Glutamatergic neuron (in vitro differentiated cells): ENCODE measurements around the gene ACTN1. TPM values are rescaled to one million over a fixed set of nuclear protein-coding genes. Genes with fewer than 3 reads are reported as not detected.

ENCODE experiments used
- DNase-seq: peaks from one replicate; pipeline ENCODE4 v3.0.0; 2022
- H3K27ac Mint-ChIP-seq: one replicate; pipeline ENCODE4 v1.8.0; 2020; ENCODE audit warnings: mild to moderate bottlenecking, mixed read lengths, inconsistent platforms; ENCODE audit not compliant: unreplicated experiment
- H3K27me3 Mint-ChIP-seq: one replicate; pipeline ENCODE4 v1.8.0; 2020; ENCODE audit warnings: mild to moderate bottlenecking, moderate library complexity, mixed read lengths, inconsistent platforms; ENCODE audit not compliant: unreplicated experiment
- H3K36me3 Mint-ChIP-seq: one replicate; pipeline ENCODE4 v1.8.0; 2020; ENCODE audit warnings: mild to moderate bottlenecking, mixed read lengths, inconsistent platforms; ENCODE audit not compliant: unreplicated experiment
- H3K4me1 Mint-ChIP-seq: one replicate; pipeline ENCODE4 v1.8.0; 2020; ENCODE audit warnings: mild to moderate bottlenecking, low read depth, mixed read lengths, inconsistent platforms; ENCODE audit not compliant: unreplicated experiment
- H3K4me3 Mint-ChIP-seq: one replicate; pipeline ENCODE4 v1.8.0; 2020; ENCODE audit warnings: mild to moderate bottlenecking, mixed read lengths, inconsistent platforms; ENCODE audit not compliant: unreplicated experiment
- H3K9me3 Mint-ChIP-seq: one replicate; pipeline ENCODE4 v1.8.0; 2020; ENCODE audit warnings: mild to moderate bottlenecking, moderate library complexity, mixed read lengths, inconsistent platforms; ENCODE audit not compliant: unreplicated experiment
- CTCF ChIP-seq: fragments of 200-600 bp; sonication (generic); IDR thresholded peaks from one replicate; pipeline ENCODE4 v1.5.0; 2021; ENCODE audit not compliant: partially characterized antibody, unreplicated experiment
- total RNA-seq: library from RNA; stranded (reverse); fragmentation: NEBNext Ultra II Directional; extraction: Animal tissue kit (Norgen Biotek cat#: 25700); gene quantifications from one replicate; pipeline ENCODE4 v1.2.1, GENCODE V29; 2021; ENCODE audit not compliant: unreplicated experiment

Gene ACTN1
- total RNA-seq, 1 donor from 2014 or later: 48.1 TPM

- H3K4me1 Mint-ChIP-seq: peaks cover 5% of the 10 kb centered on the region
- H3K36me3 Mint-ChIP-seq: no peaks in the 10 kb centered on the region
- DNase-seq: peak; percentile 92
- no peaks in the 10 kb centered on the region for H3K9me3 Mint-ChIP-seq
- H3K27me3 Mint-ChIP-seq: peaks cover 2% of the 10 kb centered on the region
- TF ChIP-seq CTCF: peak; percentile 84
- H3K4me3 Mint-ChIP-seq: no peak overlapping the region
- no peak overlapping the region for H3K27ac Mint-ChIP-seq
These were observed 154.4 kb downstream of the ACTN1 start for GRCh38 chr14:68824517-68825347.

GRCh38 chr14:68824207-68824516 is 154.9 kb downstream of the ACTN1 start:
- Mint-ChIP-seq H3K4me1 (peaks cover 5% of the 10 kb centered on the region), H3K4me3 (no peak overlapping the region), H3K27ac (no peak overlapping the region), H3K9me3 (no peaks in the 10 kb centered on the region), H3K36me3 (no peaks in the 10 kb centered on the region), H3K27me3 (peaks cover 2% of the 10 kb centered on the region)
- TF ChIP-seq CTCF: no peak
- no peak for DNase-seq

Other genes starting within 250 kb of the ACTN1 start
- gene ZFP36L1, start 186.2 kb downstream of the ACTN1 start, total RNA-seq: 2.7 TPM
- gene DCAF5, start 173.8 kb upstream of the ACTN1 start, total RNA-seq: 56.6 TPM
- gene EXD2, start 212.2 kb upstream of the ACTN1 start, total RNA-seq: 31.2 TPM